ENCODE results near the gene VWA3B.
"Not testable (repeated sequence)": the region's sequence is repeated elsewhere in the genome, so short reads cannot be mapped to it uniquely, and the experiment has no call there.

VWA3B gene

GRCh38 chr2:98089941-98090340 lies 3.0 kb downstream of the VWA3B start:
- H3K36me3 ChIP-seq (ENCODE audit: control insufficient read depth, insufficient read depth, low read length, severe bottlenecking) = no peaks in the 10 kb centered on the region
- peaks cover 23% of the 10 kb centered on the region for H3K9me3 ChIP-seq (ENCODE audit: control insufficient read depth, low read length)
- peaks cover 10% of the 10 kb centered on the region for H3K4me1 ChIP-seq (ENCODE audit: control insufficient read depth, insufficient read depth, low read length)
- DNase-seq (ENCODE audit: low read depth) = no peak
- no peak overlapping the region for H3K9ac ChIP-seq (ENCODE audit: low read length)
- H3K4me3 ChIP-seq (ENCODE audit: low read length) = no peak overlapping the region
- peaks cover 23% of the 10 kb centered on the region for H3K27me3 ChIP-seq (replicated peaks; ENCODE audit: control insufficient read depth, insufficient read depth, low read length)

GRCh38 chr2:98090951-98091350 lies 4.0 kb downstream of the VWA3B start:
- no peak for DNase-seq (ENCODE audit: low read depth)
- H3K4me1 ChIP-seq (ENCODE audit: control insufficient read depth, insufficient read depth, low read length) = peaks cover 10% of the 10 kb centered on the region
- no peaks in the 10 kb centered on the region for H3K36me3 ChIP-seq (ENCODE audit: control insufficient read depth, insufficient read depth, low read length, severe bottlenecking)
- H3K4me3 ChIP-seq (ENCODE audit: low read length) = no peak overlapping the region
- no peak overlapping the region for H3K9ac ChIP-seq (ENCODE audit: low read length)
- peaks cover 34% of the 10 kb centered on the region for H3K9me3 ChIP-seq (ENCODE audit: control insufficient read depth, low read length)
- peaks cover 13% of the 10 kb centered on the region for H3K27me3 ChIP-seq (replicated peaks; ENCODE audit: control insufficient read depth, insufficient read depth, low read length)

GRCh38 chr2:98091738-98092137 lies 4.8 kb downstream of the VWA3B start:
- Histone ChIP-seq H3K27me3 (replicated peaks; ENCODE audit: control insufficient read depth, insufficient read depth, low read length) (peaks cover 13% of the 10 kb centered on the region), H3K9ac (ENCODE audit: low read length) (no peak overlapping the region), H3K4me3 (ENCODE audit: low read length) (no peak overlapping the region), H3K4me1 (ENCODE audit: control insufficient read depth, insufficient read depth, low read length) (peaks cover 5% of the 10 kb centered on the region), H3K9me3 (ENCODE audit: control insufficient read depth, low read length) (peaks cover 39% of the 10 kb centered on the region), H3K36me3 (ENCODE audit: control insufficient read depth, insufficient read depth, low read length, severe bottlenecking) (no peaks in the 10 kb centered on the region)
- DNase-seq (ENCODE audit: low read depth) = no peak

- DNase-seq (ENCODE audit: low read depth) = no peak
- no peak overlapping the region for H3K9ac ChIP-seq (ENCODE audit: low read length)
- H3K9me3 ChIP-seq (ENCODE audit: control insufficient read depth, low read length) = peaks cover 30% of the 10 kb centered on the region
- no peak overlapping the region for H3K4me3 ChIP-seq (ENCODE audit: low read length)
- no peaks in the 10 kb centered on the region for H3K4me1 ChIP-seq (ENCODE audit: control insufficient read depth, insufficient read depth, low read length)
- no peaks in the 10 kb centered on the region for H3K36me3 ChIP-seq (ENCODE audit: control insufficient read depth, insufficient read depth, low read length, severe bottlenecking)
- H3K27me3 ChIP-seq (replicated peaks; ENCODE audit: control insufficient read depth, insufficient read depth, low read length) = peaks cover 5% of the 10 kb centered on the region
Observed at GRCh38 chr2:98093146-98093545, 6.2 kb downstream of the VWA3B start.

GRCh38 chr2:98093611-98094010 lies 6.6 kb downstream of the VWA3B start:
- H3K9me3 ChIP-seq (ENCODE audit: control insufficient read depth, low read length) = peaks cover 32% of the 10 kb centered on the region
- no peak overlapping the region for H3K9ac ChIP-seq (ENCODE audit: low read length)
- DNase-seq (ENCODE audit: low read depth) = no peak
- no peaks in the 10 kb centered on the region for H3K36me3 ChIP-seq (ENCODE audit: control insufficient read depth, insufficient read depth, low read length, severe bottlenecking)
- H3K4me1 ChIP-seq (ENCODE audit: control insufficient read depth, insufficient read depth, low read length) = no peaks in the 10 kb centered on the region
- H3K4me3 ChIP-seq (ENCODE audit: low read length) = no peak overlapping the region
- H3K27me3 ChIP-seq (replicated peaks; ENCODE audit: control insufficient read depth, insufficient read depth, low read length) = peaks cover 5% of the 10 kb centered on the region

GRCh38 chr2:98099939-98100743 lies 13.2 kb downstream of the VWA3B start:
- H3K9me3 ChIP-seq (ENCODE audit: control insufficient read depth, low read length) = peaks cover 34% of the 10 kb centered on the region

GRCh38 chr2:98102315-98102714 lies 15.3 kb downstream of the VWA3B start:
- not testable (repeated sequence) for H3K9ac ChIP-seq (ENCODE audit: low read length); H3K36me3 ChIP-seq (ENCODE audit: control insufficient read depth, insufficient read depth, low read length, severe bottlenecking); H3K27me3 ChIP-seq (replicated peaks; ENCODE audit: control insufficient read depth, insufficient read depth, low read length); H3K4me1 ChIP-seq (ENCODE audit: control insufficient read depth, insufficient read depth, low read length); H3K4me3 ChIP-seq (ENCODE audit: low read length); DNase-seq (ENCODE audit: low read depth)
- peaks cover 21% of the 10 kb centered on the region for H3K9me3 ChIP-seq (ENCODE audit: control insufficient read depth, low read length)

More at GRCh38 chr2:98099939-98100743, 13.2 kb downstream of the VWA3B start:
- H3K27me3 ChIP-seq (replicated peaks; ENCODE audit: control insufficient read depth, insufficient read depth, low read length) = no peaks in the 10 kb centered on the region
- H3K9ac ChIP-seq (ENCODE audit: low read length) = no peak overlapping the region
- no peak overlapping the region for H3K4me3 ChIP-seq (ENCODE audit: low read length)
- H3K36me3 ChIP-seq (ENCODE audit: control insufficient read depth, insufficient read depth, low read length, severe bottlenecking) = no peaks in the 10 kb centered on the region
- no peak for DNase-seq (ENCODE audit: low read depth)
- no peaks in the 10 kb centered on the region for H3K4me1 ChIP-seq (ENCODE audit: control insufficient read depth, insufficient read depth, low read length)

GRCh38 chr2:98102878-98103277 lies 15.9 kb downstream of the VWA3B start:
- Histone ChIP-seq H3K27me3 (replicated peaks; ENCODE audit: control insufficient read depth, insufficient read depth, low read length) (no peaks in the 10 kb centered on the region), H3K9ac (ENCODE audit: low read length) (no peak overlapping the region), H3K36me3 (ENCODE audit: control insufficient read depth, insufficient read depth, low read length, severe bottlenecking) (no peaks in the 10 kb centered on the region), H3K9me3 (ENCODE audit: control insufficient read depth, low read length) (peaks cover 21% of the 10 kb centered on the region), H3K4me3 (ENCODE audit: low read length) (no peak overlapping the region), H3K4me1 (ENCODE audit: control insufficient read depth, insufficient read depth, low read length) (no peaks in the 10 kb centered on the region)
- no peak for DNase-seq (ENCODE audit: low read depth)

GRCh38 chr2:98108110-98108509 lies 21.1 kb downstream of the VWA3B start:
- Histone ChIP-seq H3K9me3 (ENCODE audit: control insufficient read depth, low read length) (peaks cover 15% of the 10 kb centered on the region), H3K4me1 (ENCODE audit: control insufficient read depth, insufficient read depth, low read length) (no peaks in the 10 kb centered on the region), H3K27me3 (replicated peaks; ENCODE audit: control insufficient read depth, insufficient read depth, low read length) (no peaks in the 10 kb centered on the region), H3K4me3 (ENCODE audit: low read length) (no peak overlapping the region), H3K36me3 (ENCODE audit: control insufficient read depth, insufficient read depth, low read length, severe bottlenecking) (no peaks in the 10 kb centered on the region), H3K9ac (ENCODE audit: low read length) (no peak overlapping the region)
- no peak for DNase-seq (ENCODE audit: low read depth)

- H3K4me1 ChIP-seq (ENCODE audit: control insufficient read depth, insufficient read depth, low read length) = no peaks in the 10 kb centered on the region
Observed at GRCh38 chr2:98110741-98111140, 23.8 kb downstream of the VWA3B start.

GRCh38 chr2:98114643-98115330 lies 27.8 kb downstream of the VWA3B start:
- H3K9ac ChIP-seq (ENCODE audit: low read length) = no peak overlapping the region
- H3K4me3 ChIP-seq (ENCODE audit: low read length) = no peak overlapping the region
- no peak for DNase-seq (ENCODE audit: low read depth)
- H3K36me3 ChIP-seq (ENCODE audit: control insufficient read depth, insufficient read depth, low read length, severe bottlenecking) = no peaks in the 10 kb centered on the region
- peaks cover 13% of the 10 kb centered on the region for H3K27me3 ChIP-seq (replicated peaks; ENCODE audit: control insufficient read depth, insufficient read depth, low read length)
- no peaks in the 10 kb centered on the region for H3K4me1 ChIP-seq (ENCODE audit: control insufficient read depth, insufficient read depth, low read length)
- H3K9me3 ChIP-seq (ENCODE audit: control insufficient read depth, low read length) = peaks cover 18% of the 10 kb centered on the region

More at GRCh38 chr2:98110741-98111140, 23.8 kb downstream of the VWA3B start:
- no peak overlapping the region for H3K4me3 ChIP-seq (ENCODE audit: low read length)
- H3K9me3 ChIP-seq (ENCODE audit: control insufficient read depth, low read length) = peaks cover 18% of the 10 kb centered on the region
- H3K27me3 ChIP-seq (replicated peaks; ENCODE audit: control insufficient read depth, insufficient read depth, low read length) = peaks cover 3% of the 10 kb centered on the region
- H3K9ac ChIP-seq (ENCODE audit: low read length) = no peak overlapping the region
- DNase-seq (ENCODE audit: low read depth) = no peak
- H3K36me3 ChIP-seq (ENCODE audit: control insufficient read depth, insufficient read depth, low read length, severe bottlenecking) = no peaks in the 10 kb centered on the region

Measured in adipocyte (in vitro differentiated cells).